ENCODE measurements around the gene BARHL1. TPM values are rescaled to one million over a fixed set of nuclear protein-coding genes. Genes with fewer than 3 reads are reported as not detected.

The BARHL1 gene
- total and polyA plus RNA-seq, 8 donors = not detected

DNA sequence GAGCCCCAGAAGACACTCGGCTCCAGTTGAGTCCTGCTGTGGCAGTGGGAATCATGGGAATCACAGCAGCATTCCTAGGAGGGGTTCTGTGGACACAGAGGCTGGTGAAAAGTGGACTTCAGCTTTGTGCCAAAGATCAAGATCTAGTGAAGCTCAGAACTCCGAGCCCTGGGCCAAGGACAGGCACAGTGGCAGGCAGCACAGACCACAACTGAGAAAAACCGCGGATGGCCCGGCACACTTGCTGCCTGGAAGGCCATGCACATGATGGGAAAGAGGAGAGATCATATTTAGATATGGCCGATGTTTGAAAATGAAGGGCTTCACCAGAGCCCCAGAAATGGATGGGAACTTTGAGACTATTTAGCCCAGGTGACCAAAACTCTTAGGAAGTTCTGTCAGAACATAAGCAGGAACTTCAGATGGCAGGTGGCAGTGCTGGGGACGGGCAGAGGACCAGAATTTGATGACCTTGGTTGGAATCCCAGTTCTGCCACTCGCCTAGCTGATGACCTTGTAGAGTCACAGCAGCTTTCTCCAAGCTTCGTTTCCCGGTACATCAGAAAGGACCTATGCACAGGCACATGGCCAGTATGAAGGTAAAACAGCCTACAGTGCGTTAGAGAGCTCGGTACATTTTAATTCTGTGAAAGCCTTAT lies 18.0 kb downstream of the BARHL1 start:
- TF ChIP-seq EP300 (IDR thresholded peaks at IDR 0.05) (no peak), POLR2AphosphoS5 (IDR thresholded peaks at IDR 0.05) (no peak), POLR2A (IDR thresholded peaks at IDR 0.05) (no peak)
- TF ChIP-seq, protein P1, sequence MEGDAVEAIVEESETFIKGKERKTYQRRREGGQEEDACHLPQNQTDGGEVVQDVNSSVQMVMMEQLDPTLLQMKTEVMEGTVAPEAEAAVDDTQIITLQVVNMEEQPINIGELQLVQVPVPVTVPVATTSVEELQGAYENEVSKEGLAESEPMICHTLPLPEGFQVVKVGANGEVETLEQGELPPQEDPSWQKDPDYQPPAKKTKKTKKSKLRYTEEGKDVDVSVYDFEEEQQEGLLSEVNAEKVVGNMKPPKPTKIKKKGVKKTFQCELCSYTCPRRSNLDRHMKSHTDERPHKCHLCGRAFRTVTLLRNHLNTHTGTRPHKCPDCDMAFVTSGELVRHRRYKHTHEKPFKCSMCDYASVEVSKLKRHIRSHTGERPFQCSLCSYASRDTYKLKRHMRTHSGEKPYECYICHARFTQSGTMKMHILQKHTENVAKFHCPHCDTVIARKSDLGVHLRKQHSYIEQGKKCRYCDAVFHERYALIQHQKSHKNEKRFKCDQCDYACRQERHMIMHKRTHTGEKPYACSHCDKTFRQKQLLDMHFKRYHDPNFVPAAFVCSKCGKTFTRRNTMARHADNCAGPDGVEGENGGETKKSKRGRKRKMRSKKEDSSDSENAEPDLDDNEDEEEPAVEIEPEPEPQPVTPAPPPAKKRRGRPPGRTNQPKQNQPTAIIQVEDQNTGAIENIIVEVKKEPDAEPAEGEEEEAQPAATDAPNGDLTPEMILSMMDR (IDR thresholded peaks at IDR 0.05) = no peak
- Histone ChIP-seq H3K9me3 (no peaks in the 10 kb centered on the region), H3K27me3 (no peaks in the 10 kb centered on the region), H3K4me3 (no peak overlapping the region), H3K4me1 (no peaks in the 10 kb centered on the region), H3K27ac (no peak overlapping the region), H3K36me3 (peaks cover 16 to 99% (median 93%) of the 10 kb centered on the region in 4 donors)
- 87 to 96% (median 94%) methylated on average over 12 of the region's 12 CpGs for WGBS, 5 donors
- no peak for DNase-seq
- intact Hi-C loops (cut with DNase I; ENCODE audit: low total_unique reads) = no loop called here

DNA sequence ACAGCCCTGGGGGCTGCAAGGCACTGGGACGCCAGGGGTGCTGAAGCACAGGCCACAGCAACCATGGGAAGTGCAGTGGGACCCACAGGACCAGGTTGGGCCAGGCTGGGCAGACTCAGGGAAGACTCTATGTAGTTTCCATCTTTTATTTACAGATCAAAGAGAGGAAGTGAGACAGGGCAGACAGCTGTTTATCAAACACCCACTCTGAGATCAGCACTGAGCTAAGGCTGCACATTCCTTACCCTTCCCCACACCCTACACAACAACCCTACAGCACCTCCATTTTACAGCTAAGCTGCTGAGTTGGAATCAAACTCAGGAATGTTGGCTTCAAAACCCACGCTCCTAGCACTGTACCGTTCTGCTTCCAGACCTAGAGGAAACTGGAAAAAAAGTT lies 19.8 kb downstream of the BARHL1 start:
- TF ChIP-seq, protein P1 (IDR thresholded peaks at IDR 0.05) = no peak
- TF ChIP-seq POLR2A (IDR thresholded peaks at IDR 0.05) = no peak
- 74 to 91% (median 84%) methylated on average over 3 of the region's 3 CpGs for WGBS, 5 donors
- DNase-seq = no peak
- peaks cover 21 to 99% (median 93%) of the 10 kb centered on the region in 4 donors for H3K36me3 ChIP-seq
- no peak overlapping the region for H3K4me3 ChIP-seq
- no peak overlapping the region for H3K27ac ChIP-seq
- no peaks in the 10 kb centered on the region for H3K9me3 ChIP-seq
- no peaks in the 10 kb centered on the region for H3K4me1 ChIP-seq
- H3K27me3 ChIP-seq = no peaks in the 10 kb centered on the region
- intact Hi-C loops (cut with DNase I; ENCODE audit: low total_unique reads) = no loop called here

DNA sequence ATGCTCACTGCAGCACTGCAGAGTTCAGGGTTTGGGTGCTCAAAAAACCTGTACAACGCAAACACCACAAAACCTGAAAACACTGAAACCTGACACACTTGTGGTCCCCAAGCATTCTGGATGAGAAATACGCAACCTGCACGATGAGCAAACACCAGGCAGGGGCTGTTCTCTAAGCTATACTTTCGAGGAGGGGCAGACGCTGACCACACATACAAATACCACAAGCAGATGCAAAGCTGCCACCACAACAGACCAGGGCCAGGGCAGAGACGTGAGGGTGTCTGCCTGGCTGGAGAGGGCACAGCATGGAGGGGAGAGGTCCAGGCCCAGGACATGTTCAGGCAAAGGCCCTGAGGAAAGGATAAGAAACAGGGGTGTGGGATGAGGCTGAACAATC lies 23.0 kb downstream of the BARHL1 start:
- Histone ChIP-seq H3K9me3 (no peaks in the 10 kb centered on the region), H3K4me3 (no peak overlapping the region), H3K27ac (no peak overlapping the region), H3K27me3 (no peaks in the 10 kb centered on the region), H3K36me3 (peaks cover 31 to 99% (median 97%) of the 10 kb centered on the region in 4 donors), H3K4me1 (no peaks in the 10 kb centered on the region)
- TF ChIP-seq EP300 (IDR thresholded peaks at IDR 0.05) = no peak
- TF ChIP-seq POLR2A (IDR thresholded peaks at IDR 0.05) = no peak
- TF ChIP-seq, protein P1 (IDR thresholded peaks at IDR 0.05) = no peak
- TF ChIP-seq POLR2AphosphoS5 (IDR thresholded peaks at IDR 0.05) = no peak
- intact Hi-C loops (cut with DNase I; ENCODE audit: low total_unique reads) = no loop called here
- 87 to 96% (median 95%) methylated on average over 3 to 6 of the region's 6 CpGs for WGBS, 5 donors
- DNase-seq = no peak

DNA sequence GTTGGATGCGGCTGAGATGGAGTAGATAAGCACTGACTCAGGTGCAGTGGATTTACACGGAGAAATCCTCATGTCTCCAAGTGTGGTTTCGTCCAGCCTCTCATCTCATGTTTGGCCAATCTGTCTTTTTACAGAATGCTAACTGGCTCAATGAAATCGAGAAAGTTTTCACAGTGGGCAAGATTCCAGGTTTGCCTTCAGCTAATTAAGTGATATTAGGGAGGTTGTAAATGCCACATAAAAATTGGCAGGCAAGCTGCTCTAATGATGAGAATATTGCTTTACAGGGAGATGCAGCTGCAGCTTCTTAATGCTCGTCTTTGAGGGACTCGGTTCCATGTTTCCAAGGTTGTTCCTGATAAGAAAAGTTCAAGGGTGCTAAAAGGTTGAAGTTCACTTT lies 23.7 kb downstream of the BARHL1 start:
- Histone ChIP-seq H3K27ac (no peak overlapping the region), H3K4me3 (no peak overlapping the region), H3K27me3 (no peaks in the 10 kb centered on the region), H3K9me3 (no peaks in the 10 kb centered on the region), H3K4me1 (no peaks in the 10 kb centered on the region), H3K36me3 (peaks cover 27 to 99% (median 97%) of the 10 kb centered on the region in 4 donors)
- 80 to 87% (median 87%) methylated on average over 6 of the region's 6 CpGs for WGBS, 5 donors
- no peak for TF ChIP-seq POLR2A (IDR thresholded peaks at IDR 0.05)
- TF ChIP-seq, protein P1 (IDR thresholded peaks at IDR 0.05) = no peak
- TF ChIP-seq POLR2AphosphoS5 (IDR thresholded peaks at IDR 0.05) = no peak
- TF ChIP-seq EP300 (IDR thresholded peaks at IDR 0.05) = no peak
- no peak for DNase-seq
- intact Hi-C loops (cut with DNase I; ENCODE audit: low total_unique reads) = no loop called here

Measured in stomach (tissue), 9 donors.